ENCODE results near the gene TRIM10. TPM values are rescaled to one million over a fixed set of nuclear protein-coding genes. Genes with fewer than 3 reads are reported as not detected.

Gene TRIM10
- total RNA-seq, 4 donors from 2014 or later, result not detected

- no peak for TF ChIP-seq CTCF (IDR thresholded peaks at IDR 0.05; ENCODE audit: low read depth)
These were observed 44.3 kb downstream of the TRIM10 start for GRCh38 chr6:30116724-30117123.

- no peak for TF ChIP-seq CTCF (IDR thresholded peaks at IDR 0.05; ENCODE audit: low read depth)
These were observed 47.2 kb downstream of the TRIM10 start for GRCh38 chr6:30113841-30114240.

- no peak for TF ChIP-seq CTCF (IDR thresholded peaks at IDR 0.05; ENCODE audit: low read depth)
These were observed 47.8 kb downstream of the TRIM10 start, which contains the start of gene TRIM31 for GRCh38 chr6:30113003-30113759. TSS of gene TRIM31 (minus strand) at chr6:30113090. CDS start at chr6:30112805, 285 bp downstream.

GRCh38 chr6:30112402-30112994, 48.5 kb downstream of the TRIM10 start:
- no peak for TF ChIP-seq CTCF (IDR thresholded peaks at IDR 0.05; ENCODE audit: low read depth)

- TF ChIP-seq CTCF (IDR thresholded peaks at IDR 0.05; ENCODE audit: low read depth), result no peak
These were observed 49.6 kb downstream of the TRIM10 start for GRCh38 chr6:30111266-30111856.

GRCh38 chr6:30104661-30105060, 56.4 kb downstream of the TRIM10 start:
- TF ChIP-seq CTCF (IDR thresholded peaks at IDR 0.05; ENCODE audit: low read depth), result no peak

- TF ChIP-seq CTCF (IDR thresholded peaks at IDR 0.05; ENCODE audit: low read depth), result no peak
These were observed 57.2 kb downstream of the TRIM10 start for GRCh38 chr6:30103872-30104179.
